ENCODE measurements around the gene STK4.

DNA sequence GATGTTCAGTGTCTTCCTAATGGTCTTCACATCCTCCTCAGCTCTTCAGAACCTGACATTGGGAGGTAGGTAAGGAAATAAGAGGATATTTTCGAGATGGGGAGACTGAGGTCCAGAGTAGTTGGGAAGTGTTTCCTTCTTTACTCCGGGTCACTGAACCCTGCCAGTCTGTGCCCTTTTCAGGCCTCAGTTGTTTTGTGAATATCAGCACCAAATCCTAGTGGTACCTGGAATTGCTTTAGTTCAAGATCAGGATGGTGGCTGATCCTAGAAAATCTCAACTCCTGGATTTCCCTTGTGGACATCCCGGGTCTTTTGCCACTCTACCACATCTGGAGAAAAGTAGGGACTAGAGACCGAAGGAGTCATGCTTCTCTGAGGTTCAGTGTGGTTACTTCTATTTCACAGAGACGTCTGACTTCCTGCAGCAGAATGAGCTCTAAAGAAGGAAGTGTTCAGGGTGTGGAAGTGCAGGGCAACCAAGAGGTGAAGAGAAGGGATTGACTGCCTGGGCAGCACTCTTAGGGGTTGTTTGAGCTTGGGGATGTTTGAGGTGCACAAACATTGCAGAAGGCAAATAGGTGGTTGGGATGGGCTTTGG lies 995 bp downstream of the STK4 start:
- TF ChIP-seq YY1 (IDR thresholded peaks at IDR 0.05; ENCODE audit: low read depth, low read length) = no peak
- TF ChIP-seq CTCF (IDR thresholded peaks at IDR 0.05; ENCODE audit: control extremely low read depth in 1 of 3, insufficient read depth in 1 of 3, low read depth in 1 of 3, low read length in 3 of 3) = no peak
- TF ChIP-seq KDM1A (IDR thresholded peaks at IDR 0.05; ENCODE audit: borderline replicate concordance, low read length) = no peak
- TF ChIP-seq, protein P1, sequence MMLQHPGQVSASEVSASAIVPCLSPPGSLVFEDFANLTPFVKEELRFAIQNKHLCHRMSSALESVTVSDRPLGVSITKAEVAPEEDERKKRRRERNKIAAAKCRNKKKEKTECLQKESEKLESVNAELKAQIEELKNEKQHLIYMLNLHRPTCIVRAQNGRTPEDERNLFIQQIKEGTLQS (IDR thresholded peaks at IDR 0.05; ENCODE audit: insufficient read depth, low read depth, low read length) = no peak
- TF ChIP-seq POLR2A (IDR thresholded peaks at IDR 0.05; ENCODE audit: control extremely low read depth in 1 of 2, low read depth in 2 of 2, low read length in 2 of 2) = no peak

Data from H1 (cell line).